ENCODE measurements around the gene C16orf78. TPM values are rescaled to one million over a fixed set of nuclear protein-coding genes. Genes with fewer than 3 reads are reported as not detected.

Gene C16orf78
- total and polyA plus RNA-seq, 2 of the 4 experiments (the other 2 are of a cell fraction): not detected

DNA sequence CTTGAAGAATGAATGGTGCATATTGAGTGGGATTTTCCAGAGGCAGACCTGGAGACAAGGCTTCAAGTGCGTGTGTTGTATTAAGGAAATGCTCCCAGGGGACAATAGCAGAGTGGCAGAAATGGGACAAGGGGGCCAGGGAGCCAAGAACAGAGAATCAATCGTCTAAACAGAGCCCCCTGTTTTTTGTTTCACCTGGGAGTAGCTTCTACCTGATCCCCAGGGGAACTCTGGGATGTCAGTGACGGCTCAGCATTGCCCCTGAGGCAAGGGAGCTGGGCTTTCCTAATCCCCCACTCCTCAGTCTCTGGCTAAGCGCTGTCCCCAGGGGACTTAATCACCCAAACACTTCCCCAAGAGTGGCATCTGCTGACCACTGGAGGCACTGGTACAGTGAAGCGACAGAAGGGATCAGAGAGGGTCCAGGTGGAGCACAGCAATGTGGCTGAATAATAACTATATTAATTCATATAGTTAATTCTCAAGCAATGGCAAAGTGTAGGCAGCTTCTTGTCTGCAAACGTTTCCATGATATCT is 35.7 kb upstream of the C16orf78 start:
- H4K8ac ChIP-seq (ENCODE audit: low read depth in 2 of 2, low read length in 2 of 2): no peak overlapping the region
- in situ Hi-C loops (cut with MboI; ENCODE audit: low sequenced_read_pairs) (no loop called here), intact Hi-C loops (cut with micrococcal nuclease) (no loop called here), dilution Hi-C loops (cut with HindIII; ENCODE audit: low sequenced_read_pairs, unreplicated experiment) (no loop called here)
- CTCF ChIA-PET: no interaction called here
- H2BK15ac ChIP-seq (ENCODE audit: low read depth, low read length): no peak overlapping the region
- BruUV-seq (replicated peaks): no TSS peak
- H2BK120ac ChIP-seq (ENCODE audit: low read depth, low read length): no peak overlapping the region
- H3K27ac ChIP-seq (ENCODE audit: insufficient read depth, low read length): no peak overlapping the region
- no peak overlapping the region for H4K91ac ChIP-seq (ENCODE audit: insufficient read depth, low read depth, low read length)
- H3K4me1 ChIP-seq (ENCODE audit: control insufficient read depth, insufficient read depth, low read length): no peaks in the 10 kb centered on the region
- no peak overlapping the region for H3K23ac ChIP-seq (ENCODE audit: low read depth, low read length)
- H3K56ac ChIP-seq (ENCODE audit: extremely low read depth, insufficient read depth, low read length): no peak overlapping the region
- ATAC-seq (ENCODE audit: low read depth) (no peak), DNase-seq (no peak)
- H3K79me1 ChIP-seq (ENCODE audit: low read depth in 1 of 2, low read length in 2 of 2): no peaks in the 10 kb centered on the region
- H2AFZ ChIP-seq (replicated peaks; ENCODE audit: low read length, poor library complexity): no peak overlapping the region
- 20% methylated on average over 2 of the region's 6 CpGs; no CpG with 5 or more reads in 1 of the 2 experiments for WGBS, 2 experiments (ENCODE audit: extremely low coverage in 2 of 2, insufficient read length in 1 of 2)
- no peaks in the 10 kb centered on the region for H4K20me1 ChIP-seq (ENCODE audit: insufficient read depth, low read length)
- no peak overlapping the region for H3K4me2 ChIP-seq (ENCODE audit: low read depth, low read length)
- H2AK5ac ChIP-seq (ENCODE audit: low read depth, low read length): no peak overlapping the region
- H4K5ac ChIP-seq (ENCODE audit: low read depth, low read length): no peak overlapping the region
- no peaks in the 10 kb centered on the region for H3K9me3 ChIP-seq (ENCODE audit: control insufficient read depth, insufficient read depth, low read length)
- no peak overlapping the region for H3K4ac ChIP-seq (ENCODE audit: low read depth, low read length)
- H3K36me3 ChIP-seq (ENCODE audit: control insufficient read depth, insufficient read depth, low read length): no peaks in the 10 kb centered on the region
- no peak overlapping the region for H3K14ac ChIP-seq (replicated peaks; ENCODE audit: low read depth, low read length)
- no peak for TF ChIP-seq CHD1 (IDR thresholded peaks at IDR 0.05; ENCODE audit: low read depth, low read length)
- TF ChIP-seq SMC3 (IDR thresholded peaks at IDR 0.05; ENCODE audit: low read depth, low read length): no peak
- no peak for TF ChIP-seq CEBPB (IDR thresholded peaks at IDR 0.05; ENCODE audit: low read depth, low read length)
- no peak for TF ChIP-seq MXI1 (IDR thresholded peaks at IDR 0.05; ENCODE audit: borderline replicate concordance, low read depth, low read length)
- TF ChIP-seq RFX5 (IDR thresholded peaks at IDR 0.05; ENCODE audit: low read depth, low read length): no peak
- TF ChIP-seq FOS (IDR thresholded peaks at IDR 0.05; ENCODE audit: low read depth, low read length): no peak
- no peak overlapping the region for H3K9ac ChIP-seq (ENCODE audit: low read depth, low read length)
- H2AK9ac ChIP-seq (replicated peaks; ENCODE audit: low read depth, low read length, poor library complexity): no peak overlapping the region
- H3K9me1 ChIP-seq (ENCODE audit: insufficient read depth, low read length): no peaks in the 10 kb centered on the region
- H3K18ac ChIP-seq (ENCODE audit: low read depth, low read length): no peak overlapping the region
- H3K27me3 ChIP-seq (ENCODE audit: control insufficient read depth, insufficient read depth, low read length): no peaks in the 10 kb centered on the region
- no peak overlapping the region for H3K4me3 ChIP-seq (ENCODE audit: insufficient read depth, low read depth, low read length)
- no peak overlapping the region for H2BK5ac ChIP-seq (ENCODE audit: low read depth, low read length, poor library complexity, severe bottlenecking)
- H2BK20ac ChIP-seq (ENCODE audit: low read depth, low read length): no peak overlapping the region
- POLR2A ChIA-PET (ENCODE audit: unreplicated experiment): no interaction called here
